CD14-positive monocyte (primary cell): ENCODE measurements around the gene MYL11. TPM values are rescaled to one million over a fixed set of nuclear protein-coding genes. Genes with fewer than 3 reads are reported as not detected.

Experiments used
- DNase-seq, 3 donors: peaks; one replicate each; pipeline ENCODE4 v3.0.0-alpha.2; 2011 to 2022
- H2AFZ ChIP-seq: 2 replicates; pipeline ENCODE4 v1.6.0; 2012; ENCODE audit warnings: mild to moderate bottlenecking, low read depth, low read length, inconsistent platforms; ENCODE audit not compliant: insufficient read depth, poor library complexity, severe bottlenecking
- H3K27ac ChIP-seq, 2 donors: 1 replicate in 1 of 2; 2 replicates in 1 of 2; pipeline ENCODE4 v1.5.1; 2012 to 2013; ENCODE audit warnings: low read length in 2 of 2, control low read depth in 1 of 2, inconsistent platforms in 1 of 2, low read depth in 1 of 2, mild to moderate bottlenecking in 1 of 2
- H3K27me3 ChIP-seq, 2 donors: one replicate each; pipeline versions ENCODE4 v1.6.0 to v1.6.1; 2011 to 2013; ENCODE audit warnings: low read length in 2 of 2; ENCODE audit not compliant: control insufficient read depth in 2 of 2, insufficient read depth in 2 of 2
- H3K36me3 ChIP-seq, 2 donors: replicated peaks in 1 of 2; 1 replicate in 1 of 2; 2 replicates in 1 of 2; pipeline versions ENCODE4 v1.5.1 to v1.6.1; 2012 to 2013; ENCODE audit warnings: low read length in 2 of 2, control low read depth in 1 of 2, inconsistent platforms in 1 of 2, mild to moderate bottlenecking in 1 of 2; ENCODE audit not compliant: insufficient read depth in 2 of 2, control insufficient read depth in 1 of 2
- H3K4me1 ChIP-seq, 2 donors: 1 replicate in 1 of 2; 2 replicates in 1 of 2; pipeline versions ENCODE4 v1.5.1 to v1.6.1; 2012 to 2013; ENCODE audit warnings: low read length in 2 of 2, control low read depth in 1 of 2, inconsistent platforms in 1 of 2, mild to moderate bottlenecking in 1 of 2, moderate library complexity in 1 of 2; ENCODE audit not compliant: insufficient read depth in 2 of 2, control insufficient read depth in 1 of 2
- H3K4me2 ChIP-seq: replicated peaks from 2 replicates; pipeline ENCODE3; 2012; ENCODE audit warnings: low read length, moderate library complexity, mild to moderate bottlenecking; ENCODE audit not compliant: poor library complexity, severe bottlenecking; ENCODE audit errors: extremely low read depth
- H3K4me3 ChIP-seq, 3 experiments: fragments of 200-600 bp in 1 of 3; sonication (generic) in 1 of 3; replicated peaks in 1 of 3; 1 replicate in 2 of 3; 2 replicates in 1 of 3; pipeline ENCODE4 v1.5.1; 2011 to 2013; ENCODE audit warnings: low read length in 3 of 3, mild to moderate bottlenecking in 3 of 3, control low read depth in 2 of 3, low read depth in 2 of 3, inconsistent platforms in 1 of 3, moderate library complexity in 1 of 3
- H3K79me2 ChIP-seq: 2 replicates; pipeline ENCODE4 v1.6.0; 2012; ENCODE audit warnings: mild to moderate bottlenecking, control low read depth, inconsistent platforms, low read length, moderate library complexity; ENCODE audit not compliant: insufficient read depth
- H3K9ac ChIP-seq: 2 replicates; pipeline ENCODE4 v1.6.0; 2017; ENCODE audit warnings: low read length, mild to moderate bottlenecking; ENCODE audit not compliant: insufficient read depth, poor library complexity, severe bottlenecking
- H3K9me3 ChIP-seq, 2 donors: replicated peaks in 1 of 2; 1 replicate in 1 of 2; 2 replicates in 1 of 2; pipeline versions ENCODE4 v1.5.1 to v1.6.1; 2012 to 2013; ENCODE audit warnings: low read length in 2 of 2, control low read depth in 1 of 2; ENCODE audit not compliant: control insufficient read depth in 1 of 2, insufficient read depth in 1 of 2
- H4K20me1 ChIP-seq: 2 replicates; pipeline ENCODE4 v1.6.0; 2012; ENCODE audit warnings: mild to moderate bottlenecking, low read length, control low read depth, moderate library complexity; ENCODE audit not compliant: insufficient read depth
- H3K27ac Mint-ChIP-seq, 7 donors: one replicate each; pipeline ENCODE4 v1.8.0; 2020; ENCODE audit warnings: mild to moderate bottlenecking in 7 of 7, mixed read lengths in 7 of 7, moderate library complexity in 6 of 7, inconsistent platforms in 2 of 7
- H3K27me3 Mint-ChIP-seq, 3 donors: one replicate each; pipeline ENCODE4 v1.8.0; 2021 to 2022; ENCODE audit warnings: low read depth in 3 of 3, mild to moderate bottlenecking in 3 of 3, mixed read lengths in 3 of 3, moderate library complexity in 3 of 3, inconsistent platforms in 1 of 3
- H3K36me3 Mint-ChIP-seq, 2 donors: one replicate each; pipeline ENCODE4 v1.8.0; 2020; ENCODE audit warnings: mixed read lengths in 2 of 2, inconsistent platforms in 1 of 2, mild to moderate bottlenecking in 1 of 2
- H3K4me1 Mint-ChIP-seq: one replicate; pipeline ENCODE4 v1.8.0; 2020; ENCODE audit warnings: mild to moderate bottlenecking, mixed read lengths
- H3K4me3 Mint-ChIP-seq, 2 donors: one replicate each; pipeline ENCODE4 v1.8.0; 2020; ENCODE audit warnings: mild to moderate bottlenecking in 2 of 2, mixed read lengths in 2 of 2, moderate library complexity in 1 of 2
- H3K9me3 Mint-ChIP-seq, 7 donors: one replicate each; pipeline ENCODE4 v1.8.0; 2020 to 2022; ENCODE audit warnings: mixed read lengths in 7 of 7, mild to moderate bottlenecking in 6 of 7, moderate library complexity in 6 of 7, inconsistent platforms in 2 of 7
- WGBS: methylation state at CpG from one replicate; pipeline ENCODE4 v1.1.5; 2013; ENCODE audit warnings: missing lambda C conversion rate; ENCODE audit not compliant: insufficient coverage; 5-methylcytosine and 5-hydroxymethylcytosine counted together
- intact Hi-C, 2 donors: fragments of 100-400 bp; cut with micrococcal nuclease; formaldehyde crosslinking; loops; one replicate each; pipeline versions ENCODE4 v1.15.0 to v1.15.1; 2023
- polyA plus RNA-seq, 3 donors: library from polyadenylated mRNA; depleted of rRNA in 1 of 3; unstranded in 2 of 3; stranded (reverse) in 1 of 3; fragments of 300-500 nt in 2 of 3; fragments of >200 nt in 1 of 3; fragmentation: Illumina TruSeq in 2 of 3; gene quantifications; 1 replicate in 2 of 3; 2 replicates in 1 of 3; pipeline ENCODE4 v1.2.3, GENCODE V29; 2012 to 2021
- TF ChIP-seq, protein P1 (sequence below): fragments of 200-600 bp; IDR thresholded peaks from one replicate; pipeline ENCODE4 v1.8.0; 2022; ENCODE audit warnings: antibody characterized with exemption, mild to moderate bottlenecking

MYL11 gene
- polyA plus RNA-seq, 3 donors = 1.6 to 1.9 TPM; not detected in 1

DNA sequence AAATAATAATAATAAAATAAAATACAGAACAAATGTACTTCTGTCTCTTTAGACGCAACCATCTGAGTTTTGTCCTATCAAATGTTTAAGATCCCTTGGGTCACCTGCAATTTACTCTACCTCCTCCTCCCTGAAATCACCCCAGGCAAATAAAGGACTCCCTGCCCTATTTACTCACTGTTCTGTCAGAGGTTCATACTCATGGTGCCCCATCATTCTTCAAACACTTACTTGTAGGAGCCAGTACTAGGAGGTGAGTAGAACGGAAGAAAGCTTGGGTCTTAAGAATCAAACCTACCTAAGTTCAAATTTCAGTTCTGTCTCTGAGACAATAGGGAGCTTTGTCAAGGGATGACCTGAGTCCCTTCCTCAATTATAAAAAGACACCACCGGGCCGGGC is 8.1 kb upstream of the MYL11 start:
- Histone ChIP-seq H3K36me3 (peaks cover 38 to 54% of the 10 kb centered on the region in 2 donors), H4K20me1 (peaks cover 72% of the 10 kb centered on the region), H2AFZ (no peak overlapping the region), H3K9me3 (no peaks in the 10 kb centered on the region), H3K4me1 (peaks cover 24 to 37% of the 10 kb centered on the region in 2 donors), H3K4me2 (no peak overlapping the region), H3K9ac (no peak overlapping the region), H3K4me3 (peak overlapping the region in 1 of 3 experiments; percentile 96), H3K27ac (peak overlapping the region in 1 of 2 donors; percentile 86), H3K27me3 (no peaks in the 10 kb centered on the region), H3K79me2 (peaks cover 85% of the 10 kb centered on the region)
- Mint-ChIP-seq H3K4me3 (peak overlapping the region in 1 of 2 donors; percentile 11), H3K36me3 (peaks cover 38 to 55% of the 10 kb centered on the region in 2 donors), H3K4me1 (peaks cover 38% of the 10 kb centered on the region), H3K9me3 (peaks cover 0 to 6% (median 0%) of the 10 kb centered on the region in 7 donors), H3K27ac (peak overlapping the region in 2 of 7 donors; percentile 78 to 86), H3K27me3 (peaks cover 0 to under 1% (median 0%) of the 10 kb centered on the region in 3 donors)
- TF ChIP-seq, protein P1, sequence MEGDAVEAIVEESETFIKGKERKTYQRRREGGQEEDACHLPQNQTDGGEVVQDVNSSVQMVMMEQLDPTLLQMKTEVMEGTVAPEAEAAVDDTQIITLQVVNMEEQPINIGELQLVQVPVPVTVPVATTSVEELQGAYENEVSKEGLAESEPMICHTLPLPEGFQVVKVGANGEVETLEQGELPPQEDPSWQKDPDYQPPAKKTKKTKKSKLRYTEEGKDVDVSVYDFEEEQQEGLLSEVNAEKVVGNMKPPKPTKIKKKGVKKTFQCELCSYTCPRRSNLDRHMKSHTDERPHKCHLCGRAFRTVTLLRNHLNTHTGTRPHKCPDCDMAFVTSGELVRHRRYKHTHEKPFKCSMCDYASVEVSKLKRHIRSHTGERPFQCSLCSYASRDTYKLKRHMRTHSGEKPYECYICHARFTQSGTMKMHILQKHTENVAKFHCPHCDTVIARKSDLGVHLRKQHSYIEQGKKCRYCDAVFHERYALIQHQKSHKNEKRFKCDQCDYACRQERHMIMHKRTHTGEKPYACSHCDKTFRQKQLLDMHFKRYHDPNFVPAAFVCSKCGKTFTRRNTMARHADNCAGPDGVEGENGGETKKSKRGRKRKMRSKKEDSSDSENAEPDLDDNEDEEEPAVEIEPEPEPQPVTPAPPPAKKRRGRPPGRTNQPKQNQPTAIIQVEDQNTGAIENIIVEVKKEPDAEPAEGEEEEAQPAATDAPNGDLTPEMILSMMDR = no peak
- intact Hi-C loops = no loop called here
- no peak for DNase-seq
- WGBS = 100% methylated on average over 2 of the region's 4 CpGs

DNA sequence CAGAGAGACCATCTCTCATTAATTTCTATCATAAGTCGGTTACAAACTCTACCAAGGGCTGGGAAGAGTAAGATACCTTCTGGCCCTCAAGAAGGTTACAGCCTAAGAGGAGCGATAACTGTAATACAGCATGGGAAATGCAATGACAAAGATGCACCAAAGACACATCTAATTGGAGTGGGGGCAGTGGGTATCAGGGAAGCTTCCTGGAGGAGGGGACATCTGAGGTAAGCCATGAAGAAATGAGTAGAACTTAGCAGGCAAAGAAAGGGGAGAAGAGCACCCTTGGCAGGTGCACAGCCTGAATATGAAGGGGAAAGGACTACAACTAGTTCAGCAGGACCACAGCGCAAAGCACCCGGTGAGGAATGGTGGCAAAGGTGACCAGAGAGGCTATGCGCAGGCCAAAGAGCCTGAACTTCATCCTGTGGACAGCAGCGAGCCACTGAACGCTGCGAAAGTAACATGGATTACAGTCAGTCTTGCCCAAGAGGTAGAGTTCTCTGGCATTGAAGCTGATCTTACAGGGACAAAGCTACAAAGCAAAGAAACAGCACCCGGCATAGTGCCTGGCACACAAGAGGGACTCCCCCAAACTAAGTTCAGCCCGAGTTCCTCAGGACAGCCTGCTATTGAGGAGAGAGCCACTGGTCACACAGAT is 7.1 kb upstream of the MYL11 start:
- intact Hi-C loops = no loop called here
- peak overlapping the region in 1 of 2 donors; percentile 86 for H3K27ac ChIP-seq

More for the DNA sequence above, 7.1 kb upstream of the MYL11 start:
- H3K36me3 Mint-ChIP-seq = peaks cover 33 to 47% of the 10 kb centered on the region in 2 donors
- Histone ChIP-seq H3K4me1 (peaks cover 27 to 40% of the 10 kb centered on the region in 2 donors), H3K4me3 (peak overlapping the region; percentile 57 to 96 (median 60)), H3K4me2 (peak overlapping the region; percentile 100), H3K36me3 (peaks cover 31 to 48% of the 10 kb centered on the region in 2 donors), H3K9me3 (no peaks in the 10 kb centered on the region), H3K79me2 (peaks cover 75% of the 10 kb centered on the region), H2AFZ (no peak overlapping the region), H3K27me3 (no peaks in the 10 kb centered on the region), H4K20me1 (peaks cover 66% of the 10 kb centered on the region), H3K9ac (peak overlapping the region; percentile 88)
- peak overlapping the region; percentile 92 to 97 for H3K4me3 Mint-ChIP-seq
- peaks cover 43% of the 10 kb centered on the region for H3K4me1 Mint-ChIP-seq
- H3K27ac Mint-ChIP-seq = peak overlapping the region; percentile 84 to 97 (median 92)
- peak in 1 of 3 donors; percentile 7 for DNase-seq
- H3K27me3 Mint-ChIP-seq = peaks cover 0 to 3% (median 0%) of the 10 kb centered on the region in 3 donors
- peaks cover 0 to 6% (median 0%) of the 10 kb centered on the region in 7 donors for H3K9me3 Mint-ChIP-seq
- TF ChIP-seq, protein P1 = no peak
- WGBS = 77% methylated on average over 8 of the region's 10 CpGs
